Hippocampal formation (tissue), 2 donors: ENCODE data around the gene STX16.

ENCODE experiments used
- DNase-seq, 2 donors: peaks; one replicate each; lab custom pipeline; 2025; lab: John Stamatoyannopoulos, UW

The STX16 gene

DNA sequence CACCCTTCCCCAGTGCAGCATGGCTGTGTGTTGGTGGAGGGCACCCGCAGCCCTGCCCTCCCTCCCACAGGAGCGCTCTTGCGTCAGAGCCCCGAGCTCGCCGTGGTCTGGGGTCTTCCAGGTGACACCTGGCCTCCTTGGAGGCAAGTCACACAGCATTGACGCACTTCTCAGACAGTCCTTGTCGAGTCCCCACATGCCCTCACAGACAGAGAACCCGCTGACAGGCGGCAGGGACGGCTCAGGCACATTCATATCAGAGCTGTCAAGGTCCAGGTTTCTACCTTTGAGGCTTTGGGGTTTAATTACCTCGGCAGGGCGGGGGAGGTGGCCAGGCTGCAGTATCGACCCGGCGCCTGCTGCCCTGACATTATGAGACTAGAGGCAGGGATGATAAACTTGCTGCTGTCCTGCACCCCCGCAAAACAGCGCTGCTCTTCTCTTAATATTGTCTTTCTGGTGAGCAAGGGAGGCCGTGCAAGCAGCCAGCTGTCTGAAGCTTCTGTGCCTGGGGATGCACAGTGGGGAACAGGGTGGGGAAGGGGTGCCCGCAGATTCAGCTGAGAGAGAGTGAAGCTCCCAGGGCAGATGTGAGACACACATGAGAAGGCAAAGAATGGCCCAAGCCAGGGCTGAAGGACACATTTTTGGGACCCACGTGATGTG is 46.3 kb downstream of the STX16 start:
- DNase-seq = no peak

DNA sequence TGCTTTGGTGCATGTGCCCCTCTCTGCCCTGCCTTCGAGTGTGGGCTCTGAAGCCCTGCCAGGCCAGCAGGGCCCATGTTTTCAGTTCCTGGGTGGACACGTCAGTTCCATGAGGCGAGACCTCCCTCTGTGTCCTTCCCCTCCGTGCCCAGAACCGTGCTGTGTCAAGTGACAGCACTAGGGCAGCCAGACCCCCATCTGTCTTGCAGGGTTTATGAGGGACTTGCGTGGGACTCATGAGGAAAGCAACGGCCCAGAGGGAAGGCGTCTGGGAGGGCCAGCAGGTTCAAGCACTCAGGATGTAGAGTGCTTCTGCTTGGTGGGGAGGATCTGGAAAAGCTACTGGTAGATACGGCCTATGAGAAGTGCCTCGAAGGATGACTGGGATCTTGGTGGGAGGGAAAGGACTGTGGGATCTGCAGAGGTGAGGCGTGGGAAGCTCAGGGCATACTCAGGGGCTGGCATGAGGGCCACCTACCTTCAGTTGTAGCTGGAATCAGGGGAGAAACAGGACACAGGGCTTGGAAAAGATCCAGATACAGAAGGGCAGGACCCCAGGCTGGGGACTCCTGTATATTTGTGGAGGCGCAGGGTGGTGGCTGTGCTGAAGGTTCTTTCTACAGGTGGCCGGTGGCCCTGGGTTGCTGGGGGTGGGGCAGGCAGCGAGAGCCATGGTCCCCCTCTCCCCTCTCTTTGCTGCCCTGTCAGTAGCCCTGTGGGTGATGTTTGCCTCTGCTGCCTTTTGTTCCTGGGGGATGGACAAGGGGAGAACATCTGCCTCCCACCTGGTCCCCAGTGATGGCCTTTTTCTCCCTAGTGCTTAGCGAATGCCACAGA is 47.0 kb downstream of the STX16 start:
- DNase-seq = no peak

DNA sequence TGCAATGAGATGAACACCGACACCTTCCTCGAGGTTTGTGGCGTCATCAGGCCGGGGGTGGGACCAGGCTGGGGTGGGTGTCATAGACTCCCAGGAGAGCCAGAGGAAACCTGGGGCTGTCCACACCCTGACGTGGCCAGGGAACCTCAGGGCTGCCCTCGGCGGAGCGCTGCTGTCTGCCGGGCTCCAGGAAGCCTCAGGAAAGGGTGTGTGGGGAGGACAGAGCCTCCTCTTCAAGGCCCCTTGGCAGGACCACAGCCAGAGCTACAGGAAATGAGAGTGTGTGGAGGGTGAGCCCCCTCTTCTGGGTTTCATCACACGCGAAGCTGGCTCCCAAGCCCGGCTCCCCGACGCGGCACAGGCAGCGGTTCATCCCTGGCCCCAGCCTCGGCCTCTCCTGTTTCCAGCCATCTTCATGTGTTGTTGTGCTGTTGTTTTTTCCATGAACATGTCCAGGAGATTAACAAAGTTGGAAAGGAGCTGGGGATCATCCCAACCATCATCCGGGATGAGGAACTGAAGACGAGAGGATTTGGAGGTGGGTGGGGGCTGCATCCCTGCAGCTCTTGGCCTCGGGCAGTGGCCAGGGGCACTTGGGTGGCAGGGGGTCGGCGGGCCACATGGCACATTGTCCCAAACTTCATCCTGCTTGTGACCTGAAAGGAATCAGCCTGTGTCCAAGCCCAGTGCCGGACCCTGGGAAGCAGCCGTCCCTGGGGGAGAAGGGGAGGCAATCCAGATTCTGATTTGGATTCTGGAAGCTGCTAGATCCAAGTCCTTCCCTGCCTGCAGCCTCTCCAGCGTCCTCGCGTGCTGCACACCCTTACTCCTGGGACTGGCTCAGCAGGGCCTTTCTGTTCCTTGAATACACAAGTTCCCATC is 47.9 kb downstream of the STX16 start:
- no peak for DNase-seq

DNA sequence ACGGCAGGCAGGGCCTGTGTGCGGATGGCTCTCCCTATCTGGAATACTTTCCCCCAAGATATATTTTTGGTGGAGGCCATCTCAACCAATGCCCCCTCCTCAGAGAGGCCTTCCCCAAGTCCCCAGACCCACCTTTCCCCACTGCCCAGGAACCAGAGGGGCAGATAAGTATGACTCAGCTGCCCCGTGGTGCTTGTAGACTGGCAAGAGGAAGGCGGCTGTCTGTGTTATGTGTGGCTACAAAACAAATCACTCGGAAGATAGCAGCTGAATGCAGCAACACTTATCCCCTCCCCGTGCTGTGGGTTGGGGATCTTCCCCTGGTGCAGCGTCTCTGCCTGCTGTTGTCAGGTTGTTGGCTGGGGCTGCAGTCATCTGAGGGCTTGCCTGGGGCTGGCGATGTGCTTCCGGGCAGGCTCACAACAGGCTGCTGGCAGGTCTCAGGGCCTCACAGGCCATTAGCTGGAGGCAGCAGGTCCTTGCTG is 48.6 kb downstream of the STX16 start:
- no peak for DNase-seq

DNA sequence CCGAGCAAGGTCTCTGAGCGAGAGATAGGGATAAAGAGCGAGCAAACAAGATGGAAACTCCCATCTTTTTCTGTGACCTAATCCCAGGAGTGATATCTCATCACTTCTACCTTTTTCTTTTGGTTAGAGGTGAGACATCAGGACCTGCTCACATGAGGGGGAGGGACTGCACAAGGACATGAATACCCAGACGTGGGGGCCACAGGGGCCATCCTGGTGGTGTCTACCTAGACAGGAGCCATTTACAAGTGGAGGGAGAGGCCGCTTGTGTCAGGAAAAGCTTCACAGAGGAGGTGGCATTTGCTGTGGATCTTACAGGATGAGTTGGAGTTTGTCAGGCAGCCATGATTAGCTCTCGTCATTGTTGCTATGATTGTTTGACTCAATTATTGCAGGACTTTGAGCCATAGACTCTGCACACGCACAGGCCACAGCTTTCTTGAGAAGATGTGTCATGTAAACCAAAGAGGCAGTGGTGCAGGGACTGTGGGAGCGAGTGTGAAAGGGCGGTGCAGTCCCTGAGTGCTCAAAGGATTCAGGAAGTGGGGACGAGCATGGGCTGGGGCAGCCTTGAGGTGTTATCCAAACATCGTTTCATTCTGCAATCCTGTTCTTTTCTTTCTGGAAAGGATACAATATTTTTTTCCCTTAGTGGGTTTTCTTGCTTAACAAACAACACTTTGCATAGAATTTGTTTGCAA is 49.2 kb downstream of the STX16 start:
- DNase-seq = no peak

DNA sequence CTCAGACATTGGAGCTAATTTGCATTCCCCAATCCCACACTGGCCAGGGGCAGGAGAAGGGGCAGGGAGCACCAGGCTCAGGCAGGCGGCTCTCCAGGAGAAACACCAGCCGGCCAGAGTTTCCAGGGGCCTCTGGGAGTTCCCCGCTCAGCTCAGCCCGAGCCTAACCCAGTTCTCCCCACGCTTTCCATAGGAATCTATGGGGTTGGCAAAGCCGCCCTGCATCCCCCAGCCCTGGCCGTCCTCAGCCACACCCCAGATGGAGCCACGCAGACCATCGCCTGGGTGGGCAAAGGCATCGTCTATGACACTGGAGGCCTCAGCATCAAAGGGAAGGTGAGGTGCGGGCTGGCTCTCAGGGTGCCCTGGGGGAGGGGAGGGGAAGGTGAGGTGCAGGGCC is 49.7 kb downstream of the STX16 start:
- no peak for DNase-seq

DNA sequence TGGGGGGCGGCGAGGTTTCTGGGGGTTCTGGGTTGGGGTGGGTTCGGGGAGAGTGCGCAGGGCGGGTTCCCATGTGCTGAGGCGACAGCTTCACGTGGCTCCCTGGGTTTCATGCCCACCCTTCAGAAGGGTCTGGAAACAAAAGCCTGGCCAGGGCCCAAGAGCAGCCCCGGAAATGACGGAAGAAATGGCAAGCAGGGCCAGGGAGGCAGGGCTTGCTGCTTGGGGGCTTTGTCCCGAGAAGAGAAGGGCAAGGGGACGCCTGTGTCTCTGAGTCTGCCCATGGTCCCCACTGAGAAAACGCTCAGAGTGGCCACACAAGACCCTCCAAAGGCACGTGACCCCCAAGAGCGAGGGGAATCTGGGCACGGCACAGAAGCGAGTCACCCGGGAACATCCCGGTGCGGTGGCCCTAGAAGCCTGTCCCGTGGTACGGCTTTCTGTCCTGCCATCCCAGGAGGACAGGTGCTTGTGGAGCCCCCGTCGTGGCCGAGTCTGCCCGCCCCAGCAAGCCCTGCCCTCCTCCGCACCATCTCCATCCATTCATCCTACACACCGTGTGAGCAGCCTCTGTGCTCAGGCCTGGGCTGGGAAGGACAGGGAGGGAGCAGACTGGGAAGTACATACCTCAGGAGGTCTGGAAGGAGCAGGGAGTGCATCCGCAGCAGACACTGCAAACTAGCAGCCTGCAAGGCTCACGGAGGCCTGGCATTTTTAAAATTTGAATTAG is 50.5 kb downstream of the STX16 start:
- no peak for DNase-seq

DNA sequence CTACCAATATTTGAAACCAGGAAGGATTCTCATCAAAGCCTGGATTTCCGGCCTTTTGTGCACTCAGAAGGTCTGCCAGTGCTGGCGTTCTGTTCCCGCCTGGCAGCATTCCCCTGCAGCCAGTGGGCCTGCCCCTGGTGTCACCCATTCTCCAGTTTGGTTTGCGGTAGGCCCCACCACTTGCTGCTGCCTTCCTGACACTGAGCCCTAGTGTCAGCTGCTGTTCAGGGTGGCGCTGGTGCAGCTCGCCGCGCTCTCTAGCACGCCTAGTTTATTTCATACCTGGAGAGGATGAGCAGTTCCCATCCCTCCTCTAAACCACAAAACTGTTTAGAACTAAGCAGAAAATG is 51.1 kb downstream of the STX16 start:
- DNase-seq = no peak

DNA sequence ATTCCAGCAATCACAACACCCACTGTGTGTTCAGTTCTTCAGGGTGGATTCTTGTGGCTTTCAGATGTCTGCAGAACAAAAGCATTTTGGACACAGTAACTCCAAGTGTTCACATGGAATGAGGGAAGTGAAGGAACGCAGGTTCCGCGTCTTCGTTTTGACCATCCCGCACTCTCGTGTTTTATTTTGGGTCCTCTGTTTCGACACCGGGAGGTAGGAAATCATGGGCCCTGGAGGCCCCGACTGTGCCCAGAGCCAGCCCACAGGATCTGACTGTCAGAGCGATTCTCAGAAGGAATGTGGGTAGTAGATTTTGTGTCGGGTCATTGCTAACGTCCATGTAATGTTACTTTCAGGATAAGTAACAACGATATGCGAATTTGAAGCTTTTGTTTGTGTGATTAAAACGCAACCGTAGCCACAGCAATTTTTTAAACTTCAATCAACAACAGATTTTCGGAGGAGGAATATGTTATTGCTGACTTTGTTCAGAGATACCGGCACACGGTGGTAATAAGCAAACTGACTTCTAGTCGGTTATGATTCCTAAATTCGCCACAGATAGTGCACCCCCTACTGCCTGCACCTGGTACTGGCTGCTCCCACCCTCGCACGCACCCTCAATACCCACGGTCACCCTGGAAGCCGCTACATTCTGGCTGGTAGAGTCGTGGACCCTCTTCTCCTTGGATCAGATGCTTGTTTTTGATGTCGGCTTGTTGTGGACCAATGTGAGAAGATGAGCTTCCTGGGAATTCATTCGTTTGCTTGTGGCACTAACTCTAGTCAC is 52.0 kb downstream of the STX16 start:
- DNase-seq = no peak

DNA sequence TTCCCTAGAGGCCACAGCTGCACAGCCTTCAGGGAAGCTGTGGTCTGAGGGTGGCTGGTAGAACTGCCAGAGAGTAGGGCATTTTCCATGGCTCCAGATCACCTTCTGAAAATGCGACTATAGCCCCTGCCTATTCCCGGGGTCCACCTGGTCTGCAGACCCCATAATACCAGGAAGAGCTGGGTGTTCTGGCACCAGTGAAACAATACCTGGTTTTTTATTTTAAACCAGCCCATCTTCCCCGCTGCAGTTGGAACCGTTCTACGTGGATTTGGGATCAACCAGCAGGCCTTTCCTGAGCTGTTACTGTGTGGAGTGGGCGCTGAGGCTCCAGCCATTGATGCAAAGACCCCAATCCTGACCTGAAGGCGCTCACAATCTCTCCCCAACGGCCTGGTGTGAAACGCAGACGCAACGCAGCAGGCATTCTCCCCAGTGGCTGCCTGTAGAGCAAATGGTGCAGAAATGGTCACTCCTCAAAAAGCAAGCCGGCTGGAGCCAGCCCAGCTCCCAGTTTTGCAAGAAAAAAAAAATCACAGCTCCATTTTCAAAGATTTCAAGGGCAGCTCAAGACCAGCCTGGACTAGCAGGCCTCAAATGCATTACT is 52.8 kb downstream of the STX16 start:
- DNase-seq = no peak

DNA sequence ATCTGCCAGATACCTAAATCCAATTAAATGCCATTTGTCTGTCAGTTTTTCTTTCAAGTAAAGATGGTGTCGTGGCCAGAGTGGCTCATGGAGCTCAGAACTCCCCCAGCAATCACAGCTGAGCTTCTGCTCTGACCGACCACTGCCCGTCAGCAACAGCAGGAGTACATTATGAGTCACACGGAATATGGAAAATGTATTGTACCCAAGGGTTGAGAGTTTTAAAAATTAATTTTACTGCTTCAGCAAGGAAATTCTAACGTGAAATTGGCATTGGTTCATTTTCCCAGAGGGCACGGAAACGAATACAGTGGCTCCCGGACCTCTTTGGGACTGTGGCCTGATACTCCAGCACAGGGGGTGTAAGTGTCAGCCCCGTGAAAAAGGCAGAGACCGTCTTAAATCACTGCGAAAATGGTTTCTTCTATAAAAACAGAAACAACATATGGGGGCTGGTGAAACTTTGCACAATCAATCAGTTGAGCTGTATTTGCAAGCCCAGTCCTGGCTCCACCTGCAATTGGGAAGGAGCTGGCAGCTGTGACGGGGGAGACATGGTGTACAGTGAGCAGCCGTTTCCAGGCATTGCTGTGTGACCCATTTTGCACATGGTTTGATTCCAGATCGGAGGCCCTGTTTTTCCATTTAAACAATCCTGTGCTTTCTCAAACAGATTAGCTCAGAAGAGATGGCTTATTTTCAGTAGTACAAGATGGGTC is 54.3 kb downstream of the STX16 start:
- DNase-seq = peak in 1 of 2 donors; percentile 29

DNA sequence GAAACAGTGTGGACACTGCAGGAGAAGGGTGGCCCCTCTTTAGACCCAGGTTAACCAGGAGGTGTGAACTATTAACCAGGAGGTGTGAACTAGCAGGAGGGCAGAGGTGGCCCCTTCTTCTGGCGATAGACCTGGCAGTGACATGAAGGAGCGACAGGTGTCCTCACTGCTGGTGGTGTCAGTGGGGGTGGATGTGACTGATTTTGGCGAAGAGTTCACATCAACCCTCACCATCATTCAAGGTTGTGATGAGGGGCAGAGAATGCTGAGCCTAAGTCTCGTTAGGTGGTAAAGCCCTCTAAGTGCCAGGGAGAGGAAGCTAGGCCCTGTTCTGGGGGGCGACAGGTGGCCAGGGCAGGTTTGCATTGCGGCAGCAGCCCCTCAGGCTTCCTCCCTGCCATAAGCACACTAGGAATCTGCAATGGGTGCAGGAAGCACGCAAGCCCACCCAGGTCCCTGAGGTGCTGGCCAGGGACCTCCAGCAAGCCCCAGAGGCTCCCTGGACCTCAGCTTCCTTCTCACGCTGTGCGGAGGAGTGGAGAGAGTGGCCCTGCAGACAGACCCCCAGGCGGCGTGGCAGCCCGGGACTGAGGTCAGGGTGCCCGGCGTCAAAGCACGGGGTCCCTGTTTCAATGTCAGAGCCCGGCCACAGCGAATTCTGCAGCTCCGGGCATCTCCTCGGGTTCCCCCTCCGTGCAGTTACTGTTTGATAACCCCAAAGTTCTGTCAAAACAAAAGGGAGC is 55.2 kb downstream of the STX16 start:
- DNase-seq = no peak

DNA sequence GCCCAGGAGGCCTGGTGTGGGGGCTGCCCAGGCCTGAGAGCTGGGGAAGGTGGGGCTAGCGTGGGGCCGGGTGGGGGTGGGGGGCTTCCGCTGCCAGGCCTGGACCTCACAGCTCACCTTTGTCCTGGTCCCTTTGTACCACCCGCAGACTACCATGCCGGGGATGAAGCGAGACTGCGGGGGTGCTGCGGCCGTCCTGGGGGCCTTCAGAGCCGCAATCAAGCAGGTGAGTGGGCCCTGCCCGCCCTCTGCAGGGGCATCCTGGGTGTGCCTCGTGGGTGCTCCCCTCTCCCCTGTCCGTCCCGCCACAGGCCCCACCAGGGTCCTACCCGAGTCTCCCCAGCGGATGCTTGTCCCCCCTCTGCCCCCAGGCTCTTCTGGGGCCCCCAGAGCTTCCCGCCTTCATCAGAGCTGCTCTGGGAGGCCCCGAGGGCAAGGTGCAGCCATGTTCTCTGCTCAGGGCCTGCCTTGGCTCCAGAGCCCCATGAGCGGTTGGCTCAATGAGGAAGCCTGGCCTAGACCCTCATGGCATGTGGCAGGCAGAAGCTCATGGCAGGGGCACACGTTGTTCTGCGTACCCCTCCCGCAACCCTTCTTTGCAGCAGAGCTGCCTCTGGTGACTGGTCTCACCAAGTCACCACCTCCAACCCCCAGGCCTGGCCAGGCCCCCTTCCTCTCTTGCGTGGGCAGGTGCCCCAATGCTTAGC is 56.0 kb downstream of the STX16 start:
- DNase-seq = no peak

DNA sequence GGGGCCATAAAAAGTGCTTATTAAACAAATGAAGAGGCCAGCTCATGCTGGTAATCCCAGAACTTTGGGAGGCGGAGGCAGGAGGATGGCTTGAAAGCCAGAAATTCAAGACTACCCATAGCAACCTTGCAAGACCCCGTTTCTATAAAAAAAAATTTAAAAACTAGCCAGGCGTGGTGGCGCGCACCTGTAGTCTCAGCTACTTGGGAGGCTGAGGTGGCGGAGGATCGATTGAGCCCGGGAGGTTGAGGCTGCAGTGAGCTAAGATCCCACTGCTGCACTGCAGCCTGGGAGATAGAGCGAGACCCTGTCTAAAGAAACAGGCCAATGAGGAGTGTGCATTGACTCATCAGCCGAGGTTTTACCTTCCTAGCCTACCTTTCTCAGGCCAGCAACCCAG is 56.7 kb downstream of the STX16 start:
- DNase-seq = no peak

DNA sequence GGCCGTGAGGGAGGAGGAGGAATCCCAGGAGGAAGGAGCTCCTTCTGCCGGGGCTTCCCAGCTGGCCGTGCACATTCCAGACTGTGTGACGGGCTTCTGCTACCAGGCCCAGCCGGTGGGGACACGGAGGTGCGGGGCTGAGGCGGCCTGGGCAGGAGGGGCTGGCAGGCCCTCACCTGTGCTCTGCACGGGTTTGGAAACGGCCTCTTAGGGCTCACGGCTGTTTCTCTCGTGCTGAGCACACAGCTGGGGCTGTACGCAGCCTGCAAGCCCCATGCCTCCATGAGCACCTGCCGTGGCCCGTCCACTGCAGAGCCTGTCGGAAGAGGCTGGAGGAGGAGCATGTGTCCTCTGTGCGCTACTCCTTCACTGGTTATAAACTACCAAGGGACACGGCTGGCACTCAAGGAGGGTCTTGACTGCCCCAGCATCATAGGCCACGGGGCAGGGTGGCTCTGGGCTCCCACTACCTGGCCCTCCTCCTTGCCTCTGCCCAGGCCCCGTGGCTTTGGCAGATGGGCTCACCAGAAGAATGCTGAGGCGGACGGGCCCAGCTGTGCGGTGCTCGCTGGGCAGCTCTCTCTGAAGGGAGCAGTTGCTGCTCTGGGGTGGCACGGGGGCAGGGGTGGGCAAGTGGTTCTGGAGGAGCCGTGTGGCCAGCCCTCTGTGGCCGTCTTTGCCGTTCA is 57.3 kb downstream of the STX16 start:
- no peak for DNase-seq

DNA sequence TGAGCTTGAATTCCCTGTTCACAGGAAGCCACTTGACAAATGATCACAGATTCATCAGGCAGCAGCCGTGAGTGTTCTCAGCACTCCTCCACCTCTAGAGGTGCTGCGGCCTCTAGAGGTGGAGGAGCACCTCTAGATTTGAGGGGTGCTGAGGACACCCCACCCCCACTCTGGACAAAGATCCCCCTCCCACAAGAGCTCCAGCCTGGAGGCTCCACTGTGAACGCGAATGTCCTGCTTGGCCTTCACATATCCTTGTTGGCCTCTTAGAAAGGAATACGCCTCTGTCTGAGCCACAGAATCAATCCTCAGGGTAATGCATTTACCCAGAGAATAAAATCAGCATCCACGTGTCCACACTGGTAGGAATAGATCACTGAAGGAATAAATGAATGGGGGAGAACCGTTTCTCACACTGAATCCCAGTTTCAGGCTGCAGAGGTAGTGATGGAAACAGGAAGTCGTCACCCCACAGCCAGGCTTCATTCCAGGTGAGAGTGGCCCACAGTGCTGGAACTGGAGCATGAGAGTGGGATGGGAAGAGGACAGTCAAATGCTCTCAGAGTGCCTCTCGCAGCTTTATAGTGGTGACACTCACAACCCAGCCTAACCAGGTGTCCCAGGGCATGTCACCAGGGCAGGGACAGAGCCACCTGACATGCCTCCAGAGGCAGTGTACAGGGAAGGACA is 58.1 kb downstream of the STX16 start:
- DNase-seq = no peak

DNA sequence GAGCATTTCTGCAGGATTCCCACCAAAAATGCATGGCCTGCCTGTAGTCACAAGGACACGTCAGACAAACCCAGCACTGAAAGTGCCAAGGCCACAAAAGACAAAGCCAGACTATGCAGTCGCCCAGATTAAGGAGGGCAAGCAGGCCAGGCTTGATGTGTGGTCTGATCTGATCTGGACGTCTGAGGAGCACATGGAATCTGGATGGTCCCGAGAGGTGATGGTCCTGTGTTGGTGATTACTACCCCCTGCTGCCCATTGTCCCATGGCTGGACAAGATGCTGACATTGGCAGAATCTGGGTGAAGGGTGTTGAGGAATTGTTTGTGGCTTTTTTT is 58.6 kb downstream of the STX16 start:
- DNase-seq = no peak
